CD4-positive, alpha-beta T cell treated with Interleukin-17A for 1 hour (primary cell): ENCODE results near the gene TFAP2B.

Experiments used
- DNase-seq: peaks from one replicate; pipeline ENCODE4 v3.0.0-alpha.2; 2020

The TFAP2B gene

DNA sequence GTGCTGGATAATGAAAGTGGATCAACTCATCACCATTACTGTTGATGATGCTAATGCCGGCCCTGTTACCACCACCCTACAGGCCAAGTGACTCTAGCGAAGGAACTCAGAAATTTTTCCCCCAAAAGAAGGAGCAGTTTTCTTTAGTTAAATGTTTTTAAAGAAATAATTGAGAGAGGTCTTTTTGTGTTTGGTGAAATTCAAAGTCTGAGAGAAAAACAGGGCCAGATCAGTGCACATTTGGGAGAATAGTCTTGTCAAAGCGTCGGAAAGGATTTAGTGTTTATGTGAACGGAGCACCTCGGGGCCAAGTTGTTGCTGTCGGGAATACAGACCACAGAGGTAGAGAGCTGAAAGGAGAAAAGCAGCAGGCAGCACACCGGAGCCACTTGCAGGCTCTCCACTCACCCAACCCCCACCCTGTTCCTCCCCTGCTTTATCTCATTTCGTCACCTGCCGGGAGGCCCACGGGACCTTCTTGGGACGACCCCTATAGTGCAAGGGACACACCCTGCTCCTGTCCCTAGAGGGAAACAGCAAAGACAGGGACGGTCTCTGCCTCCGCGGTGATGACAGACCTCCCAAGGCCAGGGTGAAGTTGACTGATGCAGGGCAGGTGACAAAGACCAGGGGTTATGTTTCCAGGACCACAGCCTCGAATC, 6.8 kb downstream of the TFAP2B start:
- DNase-seq: no peak

- DNase-seq: no peak
Observed at GRCh38 chr6:50826037-50826761, 7.5 kb downstream of the TFAP2B start.

- DNase-seq: no peak
Observed at GRCh38 chr6:50826803-50827202, 8.1 kb downstream of the TFAP2B start.

GRCh38 chr6:50829049-50829448, 10.4 kb downstream of the TFAP2B start:
- no peak for DNase-seq

- no peak for DNase-seq
Observed at GRCh38 chr6:50829898-50830444, 11.3 kb downstream of the TFAP2B start.

DNA sequence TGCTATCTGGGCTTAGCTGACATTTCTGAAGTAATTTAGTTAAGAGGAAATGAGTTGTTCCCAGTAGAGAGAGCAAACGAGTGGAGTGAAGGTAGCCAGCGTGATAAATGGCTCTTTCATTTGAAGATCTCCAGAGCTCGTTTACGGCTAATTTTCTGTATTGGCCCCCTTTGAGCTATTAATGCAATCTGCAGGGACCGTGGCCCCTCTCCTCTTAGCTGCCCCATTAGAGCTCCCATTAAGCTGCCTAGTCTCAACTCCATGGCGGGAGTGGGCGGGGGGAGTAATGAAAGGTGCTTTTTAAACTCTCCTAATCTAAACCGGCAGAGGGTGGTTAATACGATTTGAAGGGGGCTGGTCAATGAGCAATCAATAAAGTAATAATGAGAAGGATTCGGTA, 12.5 kb downstream of the TFAP2B start:
- no peak for DNase-seq

- no peak for DNase-seq
Observed at GRCh38 chr6:50832912-50833311, 14.2 kb downstream of the TFAP2B start.

DNA sequence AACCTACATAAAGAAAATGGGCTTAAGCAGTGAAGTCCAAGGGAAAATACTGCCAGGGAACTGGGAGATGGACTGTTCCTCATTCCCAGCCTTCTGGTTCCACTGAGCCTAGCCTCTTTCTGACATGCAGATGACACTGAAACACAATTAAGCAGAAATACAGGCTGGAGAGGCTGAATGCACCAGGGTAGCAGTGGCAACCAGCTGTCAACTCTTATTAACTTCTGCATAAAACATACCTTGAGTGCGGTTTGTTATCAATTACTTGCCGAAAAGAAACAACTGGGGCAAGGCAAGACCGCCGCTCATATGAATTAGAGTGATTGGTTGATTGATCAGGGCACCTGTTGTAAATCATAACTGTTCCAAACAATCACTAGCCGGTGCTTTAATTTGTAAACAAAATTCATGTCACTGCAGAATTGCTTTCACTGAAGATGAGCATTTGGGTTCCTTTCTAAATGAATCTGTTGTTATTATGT, 16.3 kb downstream of the TFAP2B start:
- no peak for DNase-seq

- DNase-seq: no peak
Observed at GRCh38 chr6:50836231-50836630, 17.6 kb downstream of the TFAP2B start.

GRCh38 chr6:50837589-50838445, 19.1 kb downstream of the TFAP2B start:
- DNase-seq: no peak

- DNase-seq: no peak
Observed at GRCh38 chr6:50840112-50840810, 21.6 kb downstream of the TFAP2B start.

GRCh38 chr6:50840811-50841192, 22.1 kb downstream of the TFAP2B start:
- no peak for DNase-seq

- no peak for DNase-seq
Observed at GRCh38 chr6:50842446-50842845, 23.8 kb downstream of the TFAP2B start.

DNA sequence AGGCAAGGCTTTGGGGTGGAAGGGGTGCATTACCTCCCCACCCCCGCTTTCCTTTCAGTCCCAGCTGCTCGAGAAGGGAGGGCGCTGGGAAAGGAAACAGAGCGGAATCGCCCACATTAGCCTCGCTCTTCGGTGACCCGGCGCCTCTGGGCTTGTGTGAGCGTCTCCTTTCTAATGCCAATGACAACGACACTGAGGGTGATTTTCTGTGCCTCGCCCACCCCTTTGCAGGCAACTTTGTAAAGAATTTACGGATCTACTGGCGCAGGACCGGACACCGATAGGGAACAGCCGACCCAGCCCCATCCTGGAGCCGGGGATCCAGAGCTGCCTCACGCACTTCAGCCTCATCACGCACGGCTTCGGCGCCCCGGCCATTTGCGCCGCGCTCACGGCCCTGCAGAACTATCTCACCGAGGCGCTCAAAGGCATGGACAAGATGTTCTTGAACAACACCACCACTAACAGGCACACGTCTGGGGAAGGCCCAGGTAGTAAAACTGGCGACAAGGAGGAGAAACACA, 24.3 kb downstream of the TFAP2B start:
- DNase-seq: no peak

- DNase-seq: no peak
Observed at GRCh38 chr6:50843842-50844241, 25.2 kb downstream of the TFAP2B start.

DNA sequence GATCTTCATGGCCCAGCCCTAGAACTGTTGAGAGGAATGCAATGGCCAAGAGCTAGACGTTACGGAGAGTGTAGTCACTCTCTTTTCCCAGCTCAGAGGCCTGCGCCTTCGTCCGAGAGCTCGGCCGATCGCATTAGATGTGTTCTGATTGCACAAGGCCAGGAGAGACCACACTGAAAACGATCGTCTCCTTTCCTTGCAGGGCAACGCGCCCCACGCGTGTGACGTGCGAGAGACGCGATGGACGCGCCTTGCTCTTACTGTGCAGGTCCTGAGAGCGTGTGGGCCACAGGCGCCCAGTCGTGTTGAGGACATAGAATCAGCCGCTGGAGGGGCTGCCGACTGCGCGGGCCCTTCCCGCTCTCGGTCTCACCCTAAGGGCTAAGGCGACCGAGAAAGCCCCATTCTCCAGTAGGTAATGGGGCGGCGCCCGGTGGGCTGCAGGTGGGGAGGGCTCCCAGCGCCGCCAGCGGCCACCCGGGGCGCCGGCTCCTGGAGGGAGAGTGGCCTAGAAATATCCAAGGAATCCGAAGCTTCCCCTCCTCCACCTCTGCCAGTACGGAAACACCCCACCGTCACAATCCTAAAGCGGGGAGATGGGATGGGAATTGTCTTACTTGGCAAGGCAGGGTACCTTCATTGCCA, 26.9 kb downstream of the TFAP2B start:
- no peak for DNase-seq

- no peak for DNase-seq
Observed at GRCh38 chr6:50846144-50846851, 27.6 kb downstream of the TFAP2B start.

DNA sequence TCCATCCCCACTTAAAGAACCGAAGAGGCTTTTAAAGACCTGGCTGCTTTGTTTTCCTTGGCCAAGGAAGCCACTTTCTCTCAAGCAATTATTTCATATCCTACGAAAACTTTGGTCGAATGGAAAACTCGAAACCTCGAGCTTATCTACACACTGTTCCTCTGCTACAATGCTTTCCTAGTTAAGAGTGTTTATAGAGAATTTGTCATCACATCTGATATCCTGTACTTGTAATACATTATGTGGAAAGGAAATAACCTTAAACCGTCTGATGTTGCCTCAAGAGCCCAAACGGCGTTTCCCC, 28.1 kb downstream of the TFAP2B start:
- DNase-seq: no peak

GRCh38 chr6:50847890-50848594, 29.4 kb downstream of the TFAP2B start:
- no peak for DNase-seq

DNA sequence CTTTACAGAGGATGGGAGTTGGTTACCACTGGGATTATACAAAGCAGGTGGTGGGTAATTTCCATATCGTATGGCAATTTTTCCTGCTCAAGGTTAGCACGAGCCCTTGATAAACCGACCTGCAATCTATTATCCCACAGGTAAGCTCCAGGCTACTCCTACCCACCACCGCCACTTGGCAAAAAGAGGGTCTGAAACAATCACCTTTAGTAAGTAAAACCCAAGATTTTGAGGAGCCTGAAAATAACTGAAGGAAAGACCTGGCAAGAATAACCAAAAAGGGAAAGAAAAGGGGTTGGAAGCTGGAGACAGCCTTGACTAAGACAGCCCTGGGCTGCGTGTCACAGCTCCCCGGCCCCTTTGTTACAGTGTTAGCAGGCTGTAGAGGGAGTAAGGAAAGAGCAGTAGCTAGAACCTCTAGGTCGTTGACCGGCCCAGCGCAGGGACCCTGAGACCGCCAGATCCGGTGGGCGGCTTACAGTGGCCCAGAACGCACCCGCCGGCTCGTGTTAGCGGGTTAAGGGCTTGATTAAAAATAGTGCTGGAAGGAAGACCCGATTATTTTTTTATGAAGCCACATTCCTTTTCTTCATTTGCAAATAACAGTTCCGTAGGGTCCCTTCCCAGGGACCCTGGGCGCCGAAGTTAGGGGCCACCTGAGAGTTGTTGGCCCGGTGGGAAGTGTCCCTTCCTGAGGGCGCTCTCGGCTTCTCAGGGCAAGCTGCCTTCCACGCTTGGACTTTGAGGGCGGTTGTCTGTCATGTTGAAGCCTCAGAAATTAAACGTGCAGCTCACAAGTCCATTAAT, 30.5 kb downstream of the TFAP2B start:
- no peak for DNase-seq
